ENCODE data around the gene PRELID1.

DNA sequence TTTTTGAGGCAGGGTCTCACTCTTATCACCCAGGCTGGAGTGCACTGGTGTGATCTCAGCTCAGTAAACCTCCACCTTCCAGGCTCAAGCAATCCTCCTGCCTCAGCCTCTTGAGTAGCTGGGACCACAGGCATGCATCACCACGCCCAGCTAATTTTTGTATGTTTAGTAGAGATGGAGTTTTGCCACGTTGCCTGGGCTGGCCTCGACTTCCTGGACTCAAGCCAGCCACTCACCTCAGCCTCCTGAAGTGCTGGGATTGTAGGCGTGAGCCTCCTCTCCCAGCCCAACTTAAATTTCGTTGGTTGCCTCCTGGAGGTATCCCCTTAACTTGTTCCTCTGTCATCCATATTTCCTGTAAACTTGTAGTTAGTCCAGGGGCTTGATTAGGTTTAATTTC is 47.3 kb upstream of the PRELID1 start:
- TF ChIP-seq, protein P1, sequence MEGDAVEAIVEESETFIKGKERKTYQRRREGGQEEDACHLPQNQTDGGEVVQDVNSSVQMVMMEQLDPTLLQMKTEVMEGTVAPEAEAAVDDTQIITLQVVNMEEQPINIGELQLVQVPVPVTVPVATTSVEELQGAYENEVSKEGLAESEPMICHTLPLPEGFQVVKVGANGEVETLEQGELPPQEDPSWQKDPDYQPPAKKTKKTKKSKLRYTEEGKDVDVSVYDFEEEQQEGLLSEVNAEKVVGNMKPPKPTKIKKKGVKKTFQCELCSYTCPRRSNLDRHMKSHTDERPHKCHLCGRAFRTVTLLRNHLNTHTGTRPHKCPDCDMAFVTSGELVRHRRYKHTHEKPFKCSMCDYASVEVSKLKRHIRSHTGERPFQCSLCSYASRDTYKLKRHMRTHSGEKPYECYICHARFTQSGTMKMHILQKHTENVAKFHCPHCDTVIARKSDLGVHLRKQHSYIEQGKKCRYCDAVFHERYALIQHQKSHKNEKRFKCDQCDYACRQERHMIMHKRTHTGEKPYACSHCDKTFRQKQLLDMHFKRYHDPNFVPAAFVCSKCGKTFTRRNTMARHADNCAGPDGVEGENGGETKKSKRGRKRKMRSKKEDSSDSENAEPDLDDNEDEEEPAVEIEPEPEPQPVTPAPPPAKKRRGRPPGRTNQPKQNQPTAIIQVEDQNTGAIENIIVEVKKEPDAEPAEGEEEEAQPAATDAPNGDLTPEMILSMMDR (IDR thresholded peaks at IDR 0.05), result no peak
- no peak for TF ChIP-seq POLR2A (IDR thresholded peaks at IDR 0.05)
